BJ (cell line): ENCODE data around the gene RALGAPA2. TPM values are rescaled to one million over a fixed set of nuclear protein-coding genes. Genes with fewer than 3 reads are reported as not detected.

ENCODE experiments used
- CTCF ChIA-PET: fragments of 350-600 bp; formaldehyde crosslinking; extraction: SDS; loops from one replicate; lab custom pipeline; 2021; ENCODE audit warnings: antibody characterized with exemption, inconsistent platforms; lab: Yijun Ruan, JAX
- POLR2A ChIA-PET: fragments of 300-600 bp; sonication (Branson Sonifier 250); formaldehyde crosslinking; extraction: SDS; loops from one replicate; lab custom pipeline; 2021; ENCODE audit warnings: antibody characterized with exemption; lab: Charles Lee
- DNase-seq: peaks from one replicate; pipeline ENCODE4 v3.0.0-alpha.2; 2011; ENCODE audit warnings: low read depth
- H3K27me3 ChIP-seq: 2 replicates; pipeline ENCODE4 v1.6.0; 2011; ENCODE audit warnings: low read length; ENCODE audit not compliant: control insufficient read depth, insufficient read depth
- H3K36me3 ChIP-seq: 2 replicates; pipeline ENCODE4 v1.5.1; 2011; ENCODE audit warnings: low read length; ENCODE audit not compliant: control insufficient read depth, insufficient read depth
- H3K4me3 ChIP-seq: 2 replicates; pipeline ENCODE4 v1.5.1; 2011; ENCODE audit warnings: low read depth, mild to moderate bottlenecking, control low read depth, low read length
- CTCF ChIP-seq: IDR thresholded peaks from 2 replicates; pipeline ENCODE4 v1.5.1; 2011; ENCODE audit warnings: low read depth, mild to moderate bottlenecking, control low read depth, inconsistent platforms, low read length, moderate library complexity; ENCODE audit not compliant: insufficient read depth
- polyA plus RNA-seq: library from polyadenylated mRNA; depleted of rRNA; stranded (reverse); fragments of >200 nt; gene quantifications from 2 replicates; pipeline ENCODE4 v1.2.3, GENCODE V29; 2011

RALGAPA2 gene
- polyA plus RNA-seq, 1 experiment, result 1.4 TPM

GRCh38 chr20:20677186-20677585 lies 35.3 kb downstream of the RALGAPA2 start:
- CTCF ChIA-PET, result interaction anchor here (0.8 to 1.0 kb wide), 2 partner anchors 10 to 15 kb away, joined by 4 to 5 read pairs; no protein-coding TSS in a partner anchor
- POLR2A ChIA-PET, result no interaction called here
- no peak overlapping the region for H3K4me3 ChIP-seq
- H3K27me3 ChIP-seq, result no peaks in the 10 kb centered on the region
- DNase-seq, result no peak
- no peaks in the 10 kb centered on the region for H3K36me3 ChIP-seq
- no peak for TF ChIP-seq CTCF

- H3K27me3 ChIP-seq, result no peaks in the 10 kb centered on the region
- ChIA-PET CTCF (no interaction called here), POLR2A (no interaction called here)
- no peak overlapping the region for H3K4me3 ChIP-seq
- DNase-seq, result no peak
- TF ChIP-seq CTCF, result no peak
- H3K36me3 ChIP-seq, result no peaks in the 10 kb centered on the region
Measured at GRCh38 chr20:20668639-20669038, 43.8 kb downstream of the RALGAPA2 start.

GRCh38 chr20:20666359-20666758 lies 46.1 kb downstream of the RALGAPA2 start:
- Histone ChIP-seq H3K27me3 (no peaks in the 10 kb centered on the region), H3K36me3 (no peaks in the 10 kb centered on the region), H3K4me3 (no peak overlapping the region)
- CTCF ChIA-PET, result no interaction called here
- TF ChIP-seq CTCF, result no peak
- POLR2A ChIA-PET, result no interaction called here
- no peak for DNase-seq

- no peak for DNase-seq
- Histone ChIP-seq H3K4me3 (no peak overlapping the region), H3K36me3 (no peaks in the 10 kb centered on the region), H3K27me3 (no peaks in the 10 kb centered on the region)
- POLR2A ChIA-PET, result no interaction called here
- CTCF ChIA-PET, result no interaction called here
- no peak for TF ChIP-seq CTCF
Measured at GRCh38 chr20:20665606-20666332, 46.7 kb downstream of the RALGAPA2 start.

- Histone ChIP-seq H3K27me3 (no peaks in the 10 kb centered on the region), H3K36me3 (no peaks in the 10 kb centered on the region), H3K4me3 (no peak overlapping the region)
- DNase-seq, result no peak
- ChIA-PET POLR2A (no interaction called here), CTCF (no interaction called here)
- TF ChIP-seq CTCF, result no peak
Measured at GRCh38 chr20:20664795-20665589, 47.5 kb downstream of the RALGAPA2 start.
